ENCODE data around the gene PTGS1. TPM values are rescaled to one million over a fixed set of nuclear protein-coding genes. Genes with fewer than 3 reads are reported as not detected.
"Not testable (repeated sequence)": the region's sequence is repeated elsewhere in the genome, so short reads cannot be mapped to it uniquely, and the experiment has no call there.

PTGS1 gene
- total RNA-seq, 1 donor from 2014 or later, result 5.0 TPM

- no peak for DNase-seq
Observed at GRCh38 chr9:122398371-122398924, 27.6 kb downstream of the PTGS1 start.

- no peak for DNase-seq
Observed at GRCh38 chr9:122401896-122402295, 31.1 kb downstream of the PTGS1 start.

GRCh38 chr9:122402403-122402871 is 31.6 kb downstream of the PTGS1 start:
- no peak for DNase-seq

GRCh38 chr9:122402874-122403273 is 32.0 kb downstream of the PTGS1 start:
- DNase-seq, result no peak

- no peak for DNase-seq
Observed at GRCh38 chr9:122403381-122404000, 32.7 kb downstream of the PTGS1 start.

GRCh38 chr9:122405304-122406069 is 34.7 kb downstream of the PTGS1 start:
- DNase-seq, result not testable (repeated sequence)

- DNase-seq, result no peak
Observed at GRCh38 chr9:122406070-122406890, 35.5 kb downstream of the PTGS1 start.

GRCh38 chr9:122414108-122414507 is 43.3 kb downstream of the PTGS1 start:
- not testable (repeated sequence) for DNase-seq

- DNase-seq, result no peak
Observed at GRCh38 chr9:122418016-122418415, 47.2 kb downstream of the PTGS1 start.

- DNase-seq, result no peak
Observed at GRCh38 chr9:122420315-122420714, 49.5 kb downstream of the PTGS1 start.

- no peak for DNase-seq
Observed at GRCh38 chr9:122425087-122425486, 54.3 kb downstream of the PTGS1 start.

GRCh38 chr9:122426723-122427122 is 55.9 kb downstream of the PTGS1 start:
- no peak for DNase-seq

- DNase-seq, result no peak
Observed at GRCh38 chr9:122442568-122442967, 71.7 kb downstream of the PTGS1 start.

- no peak for DNase-seq
Observed at GRCh38 chr9:122444041-122444733, 73.4 kb downstream of the PTGS1 start.

Small RNA genes within 50 kb of the gene (small RNA-seq; reads per million reads assigned to genes)
- gene AL162424.1 (ENCODE audit: low replicate concordance), result not detected

Other genes starting within 250 kb of the PTGS1 start
- gene NDUFA8, start 211.2 kb upstream of the PTGS1 start, total RNA-seq, result 39.9 TPM
- not detected for gene MORN5, start 211.1 kb upstream of the PTGS1 start, total RNA-seq
- gene LHX6, start 142.1 kb upstream of the PTGS1 start, total RNA-seq, result 5.4 TPM
- 18.9 TPM for gene RBM18, start 106.2 kb upstream of the PTGS1 start, total RNA-seq
- gene MRRF, start 106.1 kb upstream of the PTGS1 start, total RNA-seq, result 30.9 TPM
- not detected for gene OR1J1, start 106.9 kb downstream of the PTGS1 start, total RNA-seq
- not detected for gene OR1J2, start 139.8 kb downstream of the PTGS1 start, total RNA-seq
- gene OR1J4, start 148.1 kb downstream of the PTGS1 start, total RNA-seq, result not detected
- gene OR1N1, start 156.3 kb downstream of the PTGS1 start, total RNA-seq, result not detected
- not detected for gene OR1N2, start 182.1 kb downstream of the PTGS1 start, total RNA-seq
- not detected for gene OR1L8, start 212.4 kb downstream of the PTGS1 start, total RNA-seq
- not detected for gene OR1Q1, start 243.7 kb downstream of the PTGS1 start, total RNA-seq